ENCODE measurements around the gene SACM1L. TPM values are rescaled to one million over a fixed set of nuclear protein-coding genes. Genes with fewer than 3 reads are reported as not detected.

SACM1L gene
- total RNA-seq (2014; rRNA removed; shearing (Covaris generic)): 15.3 and 15.7 TPM in 2 replicates

DNA sequence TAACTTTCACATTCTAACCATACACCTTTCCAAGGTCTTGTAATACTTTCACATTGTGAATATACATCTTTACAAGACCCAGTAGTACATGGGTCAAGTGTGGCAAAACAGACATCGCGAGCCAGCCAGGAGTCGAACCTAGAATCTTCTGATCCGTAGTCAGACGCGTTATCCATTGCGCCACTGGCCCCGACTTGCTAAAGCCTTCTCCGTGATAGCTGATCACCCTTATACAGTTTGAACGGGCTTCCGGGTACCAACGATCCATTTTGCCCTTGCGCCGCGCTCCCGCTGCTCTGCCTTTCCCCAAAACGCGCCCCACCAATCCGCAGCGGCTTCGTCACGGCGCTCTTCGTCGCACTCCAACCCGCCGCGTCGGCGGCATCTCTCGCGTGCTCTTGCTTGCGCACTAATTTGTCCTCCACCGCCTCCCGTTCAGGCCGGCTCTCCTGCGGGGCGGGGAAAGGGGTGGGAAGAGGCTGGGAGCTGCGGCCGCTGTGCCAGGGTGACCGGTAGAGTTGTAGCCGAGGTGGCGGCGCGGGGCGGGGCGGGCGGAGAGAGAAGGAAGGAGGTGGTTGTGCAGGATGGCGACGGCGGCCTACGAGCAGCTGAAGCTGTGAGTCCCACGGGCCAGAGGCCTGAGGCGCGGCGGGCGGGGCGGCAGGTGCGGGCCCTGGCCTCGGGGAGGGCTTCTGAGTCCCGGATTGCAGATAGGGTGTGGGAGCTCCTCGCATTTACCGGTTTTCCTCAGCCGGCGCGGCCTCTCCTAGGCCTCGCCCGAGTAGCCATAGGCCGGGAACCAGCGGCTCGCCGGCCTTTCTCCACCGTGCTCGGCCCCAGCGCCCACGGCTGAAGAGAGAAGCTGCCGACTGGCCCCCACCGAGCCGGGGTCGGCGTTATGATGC, at the start of gene SACM1L:
TSS of gene SACM1L (plus strand) at position 515 of the 905 bp plus-strand sequence. CDS start at position 585, 70 bp downstream.
- peak; percentile 98 for DNase-seq (ENCODE audit: low read depth)

- no peak for DNase-seq (ENCODE audit: low read depth)
Measured at GRCh38 chr3:45640091-45640507, 49.1 kb upstream of the SACM1L start.

DNA sequence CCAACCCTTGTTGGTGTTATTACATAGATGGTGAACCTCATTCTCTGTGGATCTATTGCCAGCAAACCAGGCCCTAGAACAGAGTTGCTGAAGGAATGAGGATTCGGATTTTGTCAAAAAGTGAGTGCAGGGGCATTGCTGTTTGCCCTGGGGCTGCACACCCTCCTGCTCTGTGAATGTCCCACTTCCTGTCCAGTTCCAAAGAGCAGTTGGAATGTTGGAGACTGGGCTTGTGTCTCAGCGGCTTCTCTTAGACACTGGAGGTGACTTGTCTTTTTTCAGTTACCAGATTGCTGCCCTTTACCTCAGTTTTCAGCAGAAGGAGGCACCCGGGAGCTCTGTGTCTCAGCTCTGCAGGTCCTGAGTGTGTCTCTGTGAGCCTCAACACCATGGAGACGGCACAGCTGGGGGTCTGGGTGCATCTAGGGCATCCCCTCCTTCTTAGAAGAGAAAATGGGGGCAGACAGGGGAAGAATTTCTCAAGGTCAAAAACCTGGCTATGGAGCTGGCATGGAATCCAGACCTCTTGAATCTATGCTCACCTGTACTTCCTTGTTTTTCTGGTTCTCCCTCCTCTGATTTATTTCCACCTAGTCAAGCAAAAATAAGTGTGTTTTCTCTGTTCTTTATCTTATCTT, 48.4 kb upstream of the SACM1L start:
- no peak for DNase-seq (ENCODE audit: low read depth)

GRCh38 chr3:45641756-45642155, 47.4 kb upstream of the SACM1L start:
- no peak for DNase-seq (ENCODE audit: low read depth)

- DNase-seq (ENCODE audit: low read depth): peak; percentile 40
Measured at GRCh38 chr3:45642731-45643152, 46.5 kb upstream of the SACM1L start.

- DNase-seq (ENCODE audit: low read depth): peak; percentile 42
Measured at GRCh38 chr3:45644063-45644790, 45.0 kb upstream of the SACM1L start.

DNA sequence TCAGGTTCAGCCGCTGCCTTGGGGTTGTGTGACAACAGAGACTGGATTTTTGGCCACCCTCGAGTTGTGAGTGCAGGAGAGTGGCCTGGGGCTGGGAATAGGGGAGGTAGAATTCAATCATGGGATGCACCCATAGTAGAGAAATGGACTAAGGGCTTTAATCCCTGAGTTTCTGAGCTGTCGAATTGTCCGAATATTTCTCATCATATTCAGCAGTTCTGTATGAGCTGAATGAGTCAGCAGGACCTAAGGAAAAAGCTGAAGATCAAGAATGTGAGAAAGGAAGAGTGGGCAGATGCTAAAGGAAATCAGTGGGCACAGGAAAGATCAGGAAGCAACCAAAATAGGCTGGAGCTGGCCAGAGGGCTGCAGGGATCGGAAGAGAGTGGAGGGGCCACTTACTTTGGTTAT, 44.4 kb upstream of the SACM1L start:
- DNase-seq (ENCODE audit: low read depth): peak; percentile 52

DNA sequence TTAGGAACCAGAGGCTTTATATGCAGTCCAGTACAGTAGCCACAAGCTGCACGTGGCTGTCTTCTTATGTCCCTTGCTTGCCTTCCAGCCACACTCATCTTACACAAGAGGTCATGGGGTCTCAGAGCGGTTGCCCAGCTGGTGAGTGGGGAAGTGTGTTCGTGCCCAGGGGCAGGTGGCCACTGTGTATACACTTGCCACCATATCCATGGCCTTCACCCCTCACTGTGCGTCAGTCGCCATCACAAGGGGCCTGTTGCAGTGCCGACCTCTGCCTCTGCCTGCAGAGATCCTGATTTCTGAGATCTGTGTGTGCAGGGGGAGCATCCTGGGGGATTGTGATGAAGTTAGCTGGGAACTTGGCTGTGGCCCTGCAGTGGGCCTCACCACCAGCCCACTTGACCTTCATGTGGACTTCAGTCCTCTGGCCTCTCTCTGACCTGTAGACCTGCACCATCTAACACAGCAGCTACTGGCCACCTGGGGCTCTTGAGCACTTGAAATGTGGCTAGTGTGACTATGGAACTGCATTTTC, 43.1 kb upstream of the SACM1L start:
- DNase-seq (ENCODE audit: low read depth): no peak

DNA sequence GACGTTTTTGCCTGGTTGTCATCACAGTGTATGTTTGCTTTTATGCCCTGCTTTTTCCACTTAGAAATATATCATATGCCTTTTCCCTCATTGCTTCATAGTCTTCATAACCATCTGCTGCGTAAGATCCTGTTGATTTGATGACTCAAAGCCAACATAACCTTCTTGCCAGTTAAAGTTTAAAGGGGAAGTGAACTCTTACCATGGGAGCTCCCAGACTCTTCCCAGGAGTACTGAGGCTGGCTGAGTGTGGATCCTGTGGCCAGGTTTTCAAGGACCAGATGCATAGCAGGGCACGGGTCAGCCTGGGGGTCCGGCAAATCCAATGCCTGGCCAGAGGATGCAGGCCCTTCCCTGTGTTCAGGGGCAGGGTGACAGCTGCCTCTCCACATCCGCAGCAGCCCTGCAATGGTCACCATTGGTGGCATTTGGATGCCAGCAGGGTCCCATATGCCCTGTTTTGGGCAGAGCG, 42.0 kb upstream of the SACM1L start:
- DNase-seq (ENCODE audit: low read depth): peak; percentile 63

- DNase-seq (ENCODE audit: low read depth): no peak
Measured at GRCh38 chr3:45653205-45653604, 36.0 kb upstream of the SACM1L start.

DNA sequence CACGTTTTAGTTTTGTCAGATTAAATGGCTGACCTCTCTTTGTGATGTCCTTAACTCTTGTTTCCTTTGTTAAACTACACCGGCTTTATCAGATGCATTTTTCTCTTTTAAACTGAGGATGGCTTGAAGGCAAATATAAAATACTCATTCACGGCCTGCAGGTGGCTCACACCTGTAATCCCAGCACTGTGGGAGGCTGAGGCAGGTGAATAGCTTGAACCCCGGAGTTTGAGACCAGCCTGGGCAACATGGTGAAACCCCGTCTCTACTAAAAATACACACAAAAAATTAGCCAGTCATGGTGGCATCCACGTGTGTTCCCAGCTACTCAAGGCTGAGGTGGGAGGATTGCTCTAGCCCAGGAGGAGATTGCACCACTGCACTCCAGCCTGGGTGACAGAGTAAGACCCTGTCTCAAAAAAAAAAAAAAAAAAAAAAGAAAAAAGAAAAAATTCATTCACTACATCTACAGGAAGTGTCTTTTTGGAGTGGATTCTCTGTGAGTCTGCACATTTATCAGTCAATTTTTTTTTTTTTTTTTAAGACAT, 34.7 kb upstream of the SACM1L start:
- DNase-seq (ENCODE audit: low read depth): no peak

GRCh38 chr3:45655906-45656305, 33.3 kb upstream of the SACM1L start:
- no peak for DNase-seq (ENCODE audit: low read depth)

- DNase-seq (ENCODE audit: low read depth): peak; percentile 89
Measured at GRCh38 chr3:45656575-45657363, 32.4 kb upstream of the SACM1L start.

GRCh38 chr3:45657853-45658252, 31.3 kb upstream of the SACM1L start:
- no peak for DNase-seq (ENCODE audit: low read depth)

DNA sequence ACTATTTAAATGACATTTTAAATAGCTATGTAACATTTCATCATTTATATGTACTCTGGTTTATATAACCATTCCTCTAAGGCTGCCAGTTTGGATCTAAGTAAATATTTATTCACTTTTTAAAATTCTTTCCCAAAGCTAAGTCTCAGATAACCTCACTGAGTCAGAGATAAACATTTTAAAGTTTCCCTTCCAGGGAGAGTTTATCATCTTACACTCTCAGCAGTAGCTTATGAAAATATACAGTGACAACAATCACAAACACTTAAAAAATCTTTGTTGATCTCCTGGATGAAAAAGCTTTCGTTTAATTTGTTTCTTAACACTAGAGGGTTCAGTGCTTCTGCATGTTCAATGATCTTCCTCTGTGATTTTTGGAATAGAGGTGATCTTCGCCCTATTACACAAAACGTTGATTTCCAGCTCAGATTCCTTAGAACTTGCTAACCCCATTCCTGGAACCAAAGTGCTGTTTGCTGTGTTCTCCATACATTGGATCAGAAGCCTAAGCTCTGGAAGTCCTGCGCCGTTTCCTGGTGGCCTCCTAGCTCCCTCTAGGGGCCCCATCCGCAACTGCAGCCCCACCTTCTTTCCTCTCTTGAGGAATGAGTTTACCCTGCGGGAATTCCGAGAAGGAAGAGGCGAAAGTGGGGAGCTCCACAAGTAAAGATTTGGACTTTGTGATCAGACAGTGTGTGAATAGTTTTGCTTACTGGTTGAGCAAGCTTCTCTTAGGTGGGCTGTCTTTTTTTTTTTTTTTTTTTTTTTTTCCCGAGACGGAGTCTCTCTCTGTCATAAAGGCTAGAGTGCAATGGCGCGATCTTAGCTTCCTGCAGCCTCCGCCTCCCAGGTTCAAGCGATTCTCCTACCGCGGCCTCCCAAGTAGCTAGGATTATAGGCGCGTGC, 29.3 kb upstream of the SACM1L start:
- peak; percentile 58 for DNase-seq (ENCODE audit: low read depth)

GRCh38 chr3:45660567-45660901, 28.7 kb upstream of the SACM1L start:
- DNase-seq (ENCODE audit: low read depth): no peak

DNA sequence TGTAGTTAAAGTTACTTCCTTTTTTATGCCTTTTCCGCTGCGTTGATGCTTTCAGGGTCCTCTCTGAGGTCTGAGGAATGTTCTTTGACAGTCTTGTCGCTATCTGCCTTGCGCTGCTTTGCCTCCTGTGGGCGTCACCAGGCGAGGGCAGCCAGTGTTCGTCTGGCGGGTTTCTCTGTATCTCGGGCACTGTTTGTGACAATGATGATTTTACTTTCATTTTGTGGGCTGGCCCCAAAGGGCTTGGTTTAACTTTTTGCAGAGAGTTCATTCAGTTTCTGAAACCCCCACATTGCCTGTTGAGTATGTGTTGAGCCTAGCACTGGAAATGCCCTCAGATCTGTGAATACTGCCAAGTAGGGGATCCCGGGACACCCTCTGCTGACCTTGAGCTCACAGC, 24.6 kb upstream of the SACM1L start:
- DNase-seq (ENCODE audit: low read depth): no peak

DNA sequence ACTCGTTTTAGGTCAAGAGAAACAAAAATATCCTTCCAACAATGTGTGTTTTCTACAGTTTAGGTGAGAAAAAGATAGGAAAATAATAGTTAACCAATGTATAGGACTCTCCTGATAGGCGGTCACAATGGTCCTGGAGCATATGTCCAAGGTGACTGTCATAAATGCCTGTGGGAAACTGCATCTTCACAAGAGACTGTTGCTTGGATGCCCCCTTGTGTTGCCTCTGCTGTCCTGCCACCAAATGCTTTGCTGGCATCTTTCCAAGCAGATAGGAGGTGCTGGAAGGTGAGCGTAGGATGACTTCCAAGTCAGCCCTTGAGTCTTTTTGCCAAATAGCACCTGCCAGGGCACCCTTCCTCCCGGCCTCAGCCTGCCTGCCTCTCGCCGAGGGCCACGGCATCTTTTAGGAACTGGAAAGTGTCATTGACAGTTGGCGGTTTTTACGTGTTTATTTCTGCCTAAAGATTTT, 24.1 kb upstream of the SACM1L start:
- DNase-seq (ENCODE audit: low read depth): peak; percentile 46

- DNase-seq (ENCODE audit: low read depth): peak; percentile 65
Measured at GRCh38 chr3:45666757-45667431, 22.3 kb upstream of the SACM1L start.
